NT2/D1 (cell line): ENCODE measurements around the gene SYNPO2.

Experiments
- SUZ12 ChIP-seq: IDR thresholded peaks from 2 replicates; pipeline ENCODE4 v1.6.1; 2011; ENCODE audit not compliant: insufficient read length, insufficient read depth; ENCODE audit errors: extremely low read depth
- YY1 ChIP-seq: IDR thresholded peaks from 2 replicates; pipeline ENCODE4 v1.6.1; 2011; ENCODE audit not compliant: insufficient read length, insufficient read depth
- ZNF274 ChIP-seq: IDR thresholded peaks from 2 replicates; pipeline ENCODE4 v1.6.1; 2011; ENCODE audit warnings: mild to moderate bottlenecking, low read depth, low read length

DNA sequence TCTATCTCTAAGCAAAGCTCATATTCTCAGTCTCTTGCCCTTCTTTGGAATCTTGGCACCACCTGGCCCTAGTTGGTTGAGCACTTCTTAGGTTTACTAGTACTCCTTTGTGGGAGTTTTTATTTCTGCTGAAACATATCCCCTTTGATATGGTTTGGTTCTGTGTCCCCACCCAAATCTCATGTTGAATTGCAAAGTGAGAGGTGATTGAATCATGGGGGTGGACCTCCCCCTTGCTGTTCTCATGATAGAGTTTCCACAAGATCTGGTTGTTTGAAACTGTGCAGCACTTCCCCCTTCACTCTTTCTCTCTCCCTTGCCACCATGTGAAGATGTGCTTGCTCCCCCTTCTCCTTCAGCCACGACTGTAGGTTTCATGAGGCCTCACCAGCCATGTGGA is 22.2 kb upstream of the SYNPO2 start:
- no peak for TF ChIP-seq YY1
- no peak for TF ChIP-seq SUZ12
- no peak for TF ChIP-seq ZNF274
